HG02970 (cell line): Measurements from ENCODE around the gene ZP1.
"Not testable (repeated sequence)": the region's sequence is repeated elsewhere in the genome, so short reads cannot be mapped to it uniquely, and the experiment has no call there.

Experiments
- ATAC-seq: cut with Tn5 transposase; IDR thresholded peaks from one replicate; pipeline ENCODE4 v1.9.1; 2021; ENCODE audit warnings: mild to moderate bottlenecking, moderate library complexity, moderate number of reproducible peaks; ENCODE audit not compliant: unreplicated experiment, low FRiP score

ZP1 gene

DNA sequence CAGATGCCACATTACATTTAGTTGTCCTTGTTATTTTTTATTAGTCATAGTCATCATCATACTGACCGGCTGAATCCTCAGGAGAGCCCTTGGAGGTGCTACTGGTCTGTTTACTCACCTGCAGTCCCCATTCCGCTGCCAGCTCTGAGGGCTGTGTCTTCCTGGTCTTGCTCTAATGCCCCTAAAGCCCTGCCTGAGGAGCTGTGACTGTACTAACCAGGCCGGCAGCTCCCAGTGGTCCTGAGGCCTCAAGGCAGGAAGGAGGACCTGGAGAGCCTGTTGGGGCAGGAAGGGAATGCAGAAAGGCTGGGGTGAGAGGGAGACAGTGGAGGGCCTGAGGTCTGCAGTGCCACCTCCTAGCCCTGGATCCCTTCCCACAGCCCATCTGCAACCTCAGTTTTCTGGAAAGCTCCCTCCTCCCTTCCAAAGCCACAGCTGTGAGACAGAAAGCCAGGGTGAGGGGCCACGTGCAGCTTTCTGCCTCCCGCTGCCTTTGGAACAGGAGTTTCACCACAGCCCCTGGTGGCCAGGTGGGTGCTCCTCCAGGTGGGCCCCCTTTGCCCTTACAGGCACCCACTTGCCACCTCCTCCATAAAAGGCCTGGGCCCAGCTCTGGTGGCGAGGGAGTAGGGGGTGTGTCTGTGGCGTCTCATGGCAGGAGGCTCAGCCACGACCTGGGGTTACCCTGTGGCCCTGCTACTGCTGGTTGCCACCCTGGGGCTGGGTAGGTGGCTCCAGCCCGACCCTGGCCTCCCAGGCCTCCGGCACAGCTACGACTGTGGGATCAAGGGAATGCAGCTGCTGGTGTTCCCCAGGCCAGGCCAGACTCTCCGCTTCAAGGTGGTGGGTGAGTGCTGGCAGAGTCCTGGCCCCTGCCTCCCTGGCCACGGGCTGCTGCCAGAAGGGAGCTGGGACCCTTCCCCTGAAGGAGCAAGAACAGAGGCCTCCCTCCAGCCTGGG lies at the start of gene ZP1:
Gene ZP1, plus strand, starts transcription at position 632 of the 960 bp plus-strand sequence. Its CDS starts 20 bp downstream, at position 652.
- ATAC-seq: no peak

DNA sequence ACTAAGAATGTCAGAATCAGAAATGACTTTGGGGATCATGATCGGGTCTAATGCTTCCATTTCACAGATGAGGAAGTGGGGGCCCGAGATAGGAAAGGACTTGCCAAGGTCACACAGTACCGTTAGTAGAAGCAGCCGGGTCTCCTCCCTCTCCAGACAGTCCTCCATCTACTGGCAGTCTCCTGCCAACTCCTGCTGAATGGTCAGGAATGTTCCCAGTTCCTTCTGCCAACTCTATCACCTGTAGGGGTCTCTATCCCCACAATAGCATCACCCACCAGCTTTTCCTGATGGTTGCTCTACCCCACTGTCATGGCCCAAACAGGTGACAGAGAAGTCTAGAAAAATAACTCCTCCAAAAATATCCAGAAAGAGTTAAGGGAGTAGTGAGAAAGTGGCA lies 49.3 kb upstream of the ZP1 start:
- no peak for ATAC-seq

DNA sequence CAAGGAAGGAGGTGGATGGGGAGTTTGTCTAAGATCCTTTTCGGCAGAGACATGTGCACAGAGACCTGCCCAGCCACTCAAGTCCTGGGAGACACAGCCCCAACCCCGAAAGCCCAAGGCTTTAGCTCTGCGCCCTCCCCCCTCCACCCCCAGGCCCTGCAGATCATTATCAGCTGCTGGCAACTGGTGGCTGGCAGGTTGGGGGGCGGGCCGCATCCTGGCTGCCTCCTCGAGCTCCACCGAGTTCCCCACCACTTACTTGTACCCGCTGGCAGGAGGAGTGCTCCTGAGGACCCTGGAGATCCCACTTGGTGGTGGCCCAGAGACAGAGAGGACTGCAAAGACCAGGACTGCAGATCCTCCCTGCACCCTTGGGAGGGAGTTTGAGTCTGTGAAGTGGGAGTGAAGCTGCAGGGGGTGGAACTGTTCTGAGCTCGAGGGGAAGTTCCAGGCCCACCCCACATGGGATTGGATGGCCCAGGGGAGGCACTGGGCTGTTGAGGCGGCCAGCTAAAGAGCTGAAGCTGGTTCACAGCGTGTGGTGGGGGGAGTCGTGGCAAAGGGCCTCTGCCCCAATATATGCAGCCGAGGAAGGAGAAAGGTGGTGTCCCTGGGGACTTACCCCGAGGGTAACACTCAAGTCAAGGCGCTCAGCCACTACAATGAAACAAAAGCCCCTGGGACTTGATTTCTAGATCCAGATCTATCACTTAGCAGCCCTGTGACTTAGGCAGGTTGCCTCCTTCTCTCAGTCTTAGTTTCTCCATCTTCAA lies 45.3 kb upstream of the ZP1 start:
- no peak for ATAC-seq

GRCh38 chr11:60823745-60824306 lies 43.5 kb upstream of the ZP1 start:
- ATAC-seq: not testable (repeated sequence)

GRCh38 chr11:60825118-60825517 lies 42.2 kb upstream of the ZP1 start:
- ATAC-seq: no peak

DNA sequence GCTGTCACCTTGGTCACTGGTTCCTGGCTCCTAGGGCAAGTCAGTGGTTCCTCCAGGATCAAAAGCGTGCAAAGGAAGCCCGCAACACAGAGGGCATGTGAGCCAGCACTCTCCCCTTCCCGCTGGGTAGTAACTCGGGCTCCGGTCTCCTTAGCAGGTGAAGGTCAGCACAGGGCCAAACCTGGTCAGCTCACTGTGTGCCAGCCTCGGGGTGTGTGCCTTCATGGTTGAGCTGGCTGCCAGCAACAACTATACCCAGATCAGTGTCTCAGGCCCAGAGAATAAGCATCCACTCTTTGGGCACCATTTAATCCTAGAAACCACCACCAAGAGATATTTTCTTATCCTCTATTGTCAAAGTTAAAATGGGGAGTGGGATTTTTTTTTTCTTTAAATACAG lies 41.6 kb upstream of the ZP1 start:
- ATAC-seq: no peak

- ATAC-seq: no peak
These were observed 36.7 kb upstream of the ZP1 start for GRCh38 chr11:60830478-60831142.

DNA sequence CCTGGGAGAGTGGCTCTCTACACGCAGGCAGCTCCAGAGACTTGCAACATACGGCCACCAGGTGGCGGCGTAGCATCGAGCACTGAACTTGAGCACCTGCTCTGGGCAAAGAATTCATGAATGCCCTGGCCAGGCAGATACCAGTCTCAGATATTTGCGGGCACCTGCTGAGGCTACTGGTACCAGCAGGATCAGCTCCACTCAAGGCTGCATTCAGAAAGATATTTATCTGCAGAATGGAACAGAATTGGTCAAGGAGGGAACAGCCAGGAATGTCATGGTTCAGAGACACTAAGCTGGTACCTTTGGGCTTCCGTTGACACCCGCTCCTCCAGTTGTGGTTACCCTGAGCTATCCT lies 36.2 kb upstream of the ZP1 start:
- ATAC-seq: no peak

GRCh38 chr11:60831501-60832079 lies 35.8 kb upstream of the ZP1 start:
- ATAC-seq: no peak

- ATAC-seq: no peak
These were observed 32.4 kb upstream of the ZP1 start for GRCh38 chr11:60834742-60835533.

DNA sequence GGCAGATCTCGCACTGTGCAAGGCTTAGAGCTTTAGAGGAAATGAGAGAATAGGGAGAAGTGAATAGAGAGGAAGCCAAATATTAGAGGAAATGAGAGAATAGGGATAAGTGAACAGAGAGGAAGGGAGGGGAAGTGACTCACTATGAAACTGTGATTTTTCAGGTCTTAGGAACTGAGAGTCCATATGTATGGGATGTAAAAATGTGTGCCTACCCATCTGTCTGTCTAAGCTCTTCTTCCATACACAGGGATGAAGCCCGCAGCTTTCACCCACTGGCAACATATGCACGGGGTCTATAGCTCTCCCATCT lies 31.9 kb upstream of the ZP1 start:
- ATAC-seq: no peak

DNA sequence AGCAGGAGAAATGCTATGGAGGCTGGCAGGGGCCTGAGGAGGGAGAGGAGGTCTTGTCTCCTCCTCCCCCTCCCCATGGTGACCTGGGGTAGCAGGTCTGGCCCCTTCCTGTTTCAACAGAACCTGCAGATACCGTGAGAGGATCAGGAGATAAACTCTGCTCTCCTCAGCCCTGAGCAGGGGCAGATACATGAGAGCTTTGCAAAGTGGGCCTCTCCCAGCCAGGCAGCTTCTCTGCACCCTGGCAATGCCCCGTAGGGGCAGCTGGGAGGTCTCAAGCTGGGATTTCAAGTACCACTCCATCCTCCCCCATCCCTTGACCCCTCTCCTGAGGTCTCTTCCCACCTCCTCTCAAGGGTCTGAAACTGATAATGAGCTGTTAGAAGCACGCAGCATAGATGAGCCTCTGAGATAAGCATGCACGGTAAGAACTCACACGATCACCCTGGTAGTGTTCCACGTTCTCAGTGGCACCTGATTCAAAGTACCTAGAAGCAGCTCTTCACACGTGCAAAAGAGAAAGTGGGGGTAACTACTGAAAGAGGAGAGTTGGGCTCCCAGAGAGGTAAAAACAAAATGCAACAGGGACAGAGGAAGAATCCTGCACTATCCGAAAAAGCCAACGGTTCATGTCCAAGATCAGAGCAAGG lies 30.4 kb upstream of the ZP1 start:
- ATAC-seq: no peak

GRCh38 chr11:60838132-60838531 lies 29.2 kb upstream of the ZP1 start:
- no peak for ATAC-seq

DNA sequence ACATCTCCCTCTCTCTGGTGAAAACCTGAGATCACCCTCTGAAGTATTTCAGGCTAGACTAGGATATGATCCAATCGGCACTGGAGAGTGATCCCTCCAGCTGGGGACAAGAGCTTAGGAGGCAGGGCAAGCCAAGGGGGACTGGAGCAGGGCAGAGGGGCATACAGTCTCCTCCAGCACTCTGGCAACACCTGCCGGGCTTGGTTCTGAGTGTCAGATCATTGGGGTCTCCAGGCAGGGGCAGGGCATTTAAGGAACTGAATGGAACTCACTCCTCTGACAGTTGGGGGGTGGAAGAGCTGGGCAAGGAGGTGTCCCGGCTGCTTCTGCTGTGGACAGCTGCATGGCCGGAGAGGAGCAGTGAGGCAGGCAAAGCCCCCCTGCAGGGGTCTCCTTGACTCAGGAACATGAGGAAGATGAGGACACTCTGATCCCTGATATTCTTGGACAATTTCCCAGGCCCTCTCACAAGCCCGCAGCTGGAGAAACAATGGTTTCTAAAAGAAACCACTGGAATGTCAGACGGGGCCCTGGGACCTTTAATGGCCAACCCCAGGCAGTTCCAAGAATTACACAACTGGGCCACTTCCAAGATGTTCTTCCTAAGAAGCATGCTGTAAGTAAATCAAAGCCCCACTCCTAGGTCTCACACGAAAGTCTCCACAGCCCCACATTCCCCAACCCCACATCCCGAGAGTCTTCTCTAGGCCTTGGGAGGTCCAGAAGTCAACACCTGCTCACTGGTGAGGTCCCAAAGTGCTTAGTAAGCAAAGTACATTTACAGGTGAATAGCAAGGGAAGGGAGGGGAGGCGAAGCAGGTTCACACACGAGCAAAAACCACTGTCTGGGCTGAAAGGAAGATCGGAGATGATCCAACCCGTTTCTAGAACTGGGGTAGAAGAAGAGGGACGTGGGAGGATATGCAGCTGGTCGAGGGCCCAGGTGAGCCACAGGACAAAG lies 26.6 kb upstream of the ZP1 start:
- no peak for ATAC-seq

DNA sequence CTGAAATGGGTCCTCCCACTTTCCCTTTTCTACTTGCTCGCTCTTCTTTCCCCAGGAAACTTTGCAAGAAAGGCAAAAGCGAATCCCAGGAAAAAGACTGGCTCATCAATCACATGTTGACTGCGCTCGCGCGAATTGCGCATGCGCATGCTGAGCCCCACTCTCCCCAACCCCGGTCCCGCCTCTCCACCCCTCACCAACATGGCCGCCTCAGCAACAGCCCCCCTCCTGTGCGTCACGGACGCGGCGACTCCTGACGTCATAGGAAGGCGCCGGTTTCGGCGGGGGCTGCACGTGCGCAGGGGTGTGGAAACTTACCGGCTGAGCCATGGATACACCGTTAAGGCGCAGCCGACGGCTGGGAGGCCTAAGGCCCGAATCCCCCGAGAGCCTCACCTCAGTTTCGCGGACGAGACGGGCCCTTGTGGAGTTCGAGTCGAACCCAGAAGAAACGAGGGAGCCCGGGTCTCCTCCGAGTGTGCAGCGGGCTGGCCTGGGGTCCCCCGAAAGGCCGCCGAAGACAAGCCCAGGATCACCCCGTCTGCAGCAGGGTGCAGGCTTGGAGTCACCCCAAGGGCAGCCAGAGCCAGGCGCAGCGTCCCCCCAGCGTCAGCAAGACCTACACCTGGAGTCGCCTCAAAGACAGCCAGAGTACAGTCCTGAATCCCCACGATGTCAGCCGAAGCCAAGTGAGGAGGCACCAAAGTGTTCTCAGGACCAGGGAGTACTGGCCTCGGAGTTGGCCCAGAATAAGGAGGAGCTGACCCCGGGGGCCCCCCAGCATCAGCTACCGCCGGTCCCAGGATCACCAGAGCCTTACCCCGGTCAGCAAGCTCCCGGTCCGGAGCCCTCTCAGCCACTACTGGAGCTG lies 25.3 kb upstream of the ZP1 start, which contains the start of gene CCDC86:
Gene CCDC86, plus strand, starts transcription at position 317 of the 871 bp plus-strand sequence. Its CDS starts 12 bp downstream, at position 329.
- ATAC-seq: peak; percentile 79

DNA sequence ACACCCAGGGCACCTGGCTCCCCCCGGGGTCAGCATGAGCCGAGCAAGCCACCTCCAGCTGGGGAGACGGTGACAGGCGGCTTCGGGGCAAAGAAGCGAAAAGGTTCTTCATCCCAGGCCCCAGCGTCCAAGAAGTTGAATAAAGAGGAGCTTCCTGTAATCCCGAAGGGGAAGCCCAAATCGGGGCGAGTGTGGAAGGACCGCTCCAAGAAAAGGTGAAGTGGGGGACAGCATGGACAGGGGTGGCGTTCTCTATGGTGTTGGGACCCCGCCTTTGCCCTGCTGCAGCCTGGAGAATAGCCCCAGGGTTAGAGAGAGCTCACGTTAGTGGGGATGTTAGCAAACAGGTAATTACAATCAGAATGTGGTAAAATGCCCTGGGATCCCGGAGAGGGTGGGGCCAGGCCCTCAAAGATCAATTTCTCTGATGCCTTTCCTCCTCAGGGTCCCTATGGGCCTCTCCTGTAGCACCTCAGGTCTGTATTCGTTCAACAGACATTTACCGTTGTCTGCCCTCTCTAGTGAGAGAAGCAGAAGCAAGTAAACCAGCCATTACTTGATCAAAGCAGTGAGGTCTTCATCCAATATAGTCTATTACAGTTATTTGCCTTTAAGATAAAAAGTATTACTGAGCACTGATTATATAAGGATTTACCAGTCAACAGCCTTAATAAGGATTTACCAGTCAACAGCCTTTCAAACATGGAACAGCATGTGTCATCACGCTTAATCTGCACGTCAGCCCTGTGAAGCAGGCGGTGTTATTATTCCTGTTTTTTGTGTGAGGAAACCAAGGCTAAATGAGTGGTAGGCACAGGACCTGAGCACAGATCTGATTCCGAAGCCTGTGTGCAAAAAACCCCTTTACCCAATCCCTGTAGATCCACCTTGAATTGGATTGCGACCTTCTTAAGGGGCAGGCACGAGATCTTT lies 24.4 kb upstream of the ZP1 start:
- no peak for ATAC-seq
